Esophagus muscularis mucosa (tissue), 4 donors: ENCODE measurements around the gene CACNB4.

ENCODE experiments used
- EP300 ChIP-seq: sonication (generic); formaldehyde crosslinking; IDR thresholded peaks from one replicate; pipeline ENCODE4 v1.6.1; 2017; ENCODE audit warnings: antibody characterized with exemption
- POLR2A ChIP-seq: fragments of 450-650 bp; IDR thresholded peaks from one replicate; pipeline ENCODE4 v1.6.1; 2017; ENCODE audit warnings: antibody characterized with exemption, moderate library complexity, mild to moderate bottlenecking, low read depth
- POLR2AphosphoS5 ChIP-seq, 2 donors: sonication (generic); formaldehyde crosslinking; IDR thresholded peaks; one replicate each; pipeline ENCODE4 v1.6.1; 2017; ENCODE audit warnings: antibody characterized with exemption in 2 of 2
- TF ChIP-seq, protein P1 (sequence below), 3 experiments: fragments of 200-600 bp in 2 of 3; fragments of 450-650 bp in 1 of 3; sonication (generic) in 2 of 3; IDR thresholded peaks; one replicate each; pipeline ENCODE4 v1.5.1; 2017 to 2019; ENCODE audit warnings: antibody characterized with exemption in 3 of 3, mild to moderate bottlenecking in 2 of 3, moderate library complexity in 1 of 3

DNA sequence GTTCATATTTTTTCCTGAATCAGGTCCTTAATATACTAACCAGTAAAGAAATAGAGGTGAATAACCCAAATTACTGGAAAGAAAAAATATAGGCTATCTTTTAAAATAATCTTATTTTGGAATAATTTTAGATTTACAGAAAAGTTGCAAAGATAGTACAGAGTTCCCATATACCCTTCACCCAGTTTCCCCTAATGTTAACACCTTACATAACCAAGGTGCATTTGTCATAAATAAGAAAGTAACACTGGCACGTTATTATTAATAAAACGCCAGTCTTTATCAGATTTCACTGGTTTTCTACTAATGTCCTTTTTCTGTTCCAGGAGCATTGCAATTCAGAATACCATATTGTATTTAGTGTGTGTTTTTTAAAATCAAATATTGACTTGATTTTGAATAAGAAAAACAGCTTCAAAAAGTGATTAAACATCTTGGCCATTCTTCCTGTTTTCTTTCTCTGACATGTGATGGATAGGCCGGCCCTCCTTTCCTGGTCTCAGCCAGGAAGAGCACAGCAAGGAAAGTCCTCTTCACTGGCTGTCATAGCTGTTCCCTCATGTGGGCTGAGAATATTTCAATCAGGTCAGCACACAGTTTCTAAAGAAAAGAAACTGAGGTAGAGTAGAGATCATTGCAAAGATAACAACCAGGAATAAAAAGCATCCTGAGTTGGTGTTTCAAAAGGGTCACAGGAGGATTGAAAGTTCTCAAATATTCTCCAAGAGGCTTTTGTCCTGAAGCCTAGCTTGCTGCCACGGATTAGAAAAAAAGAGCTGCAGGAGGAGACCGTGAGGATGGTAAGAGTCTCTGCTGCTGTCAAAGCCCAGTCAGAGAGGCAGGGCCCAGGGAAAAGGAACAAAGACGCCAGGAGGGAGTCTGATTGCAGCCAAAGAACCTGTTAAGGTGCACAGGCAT lies 191.3 kb downstream of the CACNB4 start:
- TF ChIP-seq EP300 (no peak), POLR2AphosphoS5 (IDR thresholded peaks at IDR 0.05) (no peak), POLR2A (no peak)
- TF ChIP-seq, protein P1, sequence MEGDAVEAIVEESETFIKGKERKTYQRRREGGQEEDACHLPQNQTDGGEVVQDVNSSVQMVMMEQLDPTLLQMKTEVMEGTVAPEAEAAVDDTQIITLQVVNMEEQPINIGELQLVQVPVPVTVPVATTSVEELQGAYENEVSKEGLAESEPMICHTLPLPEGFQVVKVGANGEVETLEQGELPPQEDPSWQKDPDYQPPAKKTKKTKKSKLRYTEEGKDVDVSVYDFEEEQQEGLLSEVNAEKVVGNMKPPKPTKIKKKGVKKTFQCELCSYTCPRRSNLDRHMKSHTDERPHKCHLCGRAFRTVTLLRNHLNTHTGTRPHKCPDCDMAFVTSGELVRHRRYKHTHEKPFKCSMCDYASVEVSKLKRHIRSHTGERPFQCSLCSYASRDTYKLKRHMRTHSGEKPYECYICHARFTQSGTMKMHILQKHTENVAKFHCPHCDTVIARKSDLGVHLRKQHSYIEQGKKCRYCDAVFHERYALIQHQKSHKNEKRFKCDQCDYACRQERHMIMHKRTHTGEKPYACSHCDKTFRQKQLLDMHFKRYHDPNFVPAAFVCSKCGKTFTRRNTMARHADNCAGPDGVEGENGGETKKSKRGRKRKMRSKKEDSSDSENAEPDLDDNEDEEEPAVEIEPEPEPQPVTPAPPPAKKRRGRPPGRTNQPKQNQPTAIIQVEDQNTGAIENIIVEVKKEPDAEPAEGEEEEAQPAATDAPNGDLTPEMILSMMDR (IDR thresholded peaks at IDR 0.05) = no peak
